ENCODE results near the gene ALDH4A1.

The ALDH4A1 gene

GRCh38 chr1:18869847-18870594, 32.3 kb downstream of the ALDH4A1 start:
- no peak overlapping the region for H3K4me3 ChIP-seq (ENCODE audit: low read depth, low read length)
- TF ChIP-seq, protein P1, sequence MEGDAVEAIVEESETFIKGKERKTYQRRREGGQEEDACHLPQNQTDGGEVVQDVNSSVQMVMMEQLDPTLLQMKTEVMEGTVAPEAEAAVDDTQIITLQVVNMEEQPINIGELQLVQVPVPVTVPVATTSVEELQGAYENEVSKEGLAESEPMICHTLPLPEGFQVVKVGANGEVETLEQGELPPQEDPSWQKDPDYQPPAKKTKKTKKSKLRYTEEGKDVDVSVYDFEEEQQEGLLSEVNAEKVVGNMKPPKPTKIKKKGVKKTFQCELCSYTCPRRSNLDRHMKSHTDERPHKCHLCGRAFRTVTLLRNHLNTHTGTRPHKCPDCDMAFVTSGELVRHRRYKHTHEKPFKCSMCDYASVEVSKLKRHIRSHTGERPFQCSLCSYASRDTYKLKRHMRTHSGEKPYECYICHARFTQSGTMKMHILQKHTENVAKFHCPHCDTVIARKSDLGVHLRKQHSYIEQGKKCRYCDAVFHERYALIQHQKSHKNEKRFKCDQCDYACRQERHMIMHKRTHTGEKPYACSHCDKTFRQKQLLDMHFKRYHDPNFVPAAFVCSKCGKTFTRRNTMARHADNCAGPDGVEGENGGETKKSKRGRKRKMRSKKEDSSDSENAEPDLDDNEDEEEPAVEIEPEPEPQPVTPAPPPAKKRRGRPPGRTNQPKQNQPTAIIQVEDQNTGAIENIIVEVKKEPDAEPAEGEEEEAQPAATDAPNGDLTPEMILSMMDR (conservative IDR thresholded peaks at IDR 0.05; ENCODE audit: low read depth, low read length), result no peak
- DNase-seq (ENCODE audit: low read depth), result no peak

DNA sequence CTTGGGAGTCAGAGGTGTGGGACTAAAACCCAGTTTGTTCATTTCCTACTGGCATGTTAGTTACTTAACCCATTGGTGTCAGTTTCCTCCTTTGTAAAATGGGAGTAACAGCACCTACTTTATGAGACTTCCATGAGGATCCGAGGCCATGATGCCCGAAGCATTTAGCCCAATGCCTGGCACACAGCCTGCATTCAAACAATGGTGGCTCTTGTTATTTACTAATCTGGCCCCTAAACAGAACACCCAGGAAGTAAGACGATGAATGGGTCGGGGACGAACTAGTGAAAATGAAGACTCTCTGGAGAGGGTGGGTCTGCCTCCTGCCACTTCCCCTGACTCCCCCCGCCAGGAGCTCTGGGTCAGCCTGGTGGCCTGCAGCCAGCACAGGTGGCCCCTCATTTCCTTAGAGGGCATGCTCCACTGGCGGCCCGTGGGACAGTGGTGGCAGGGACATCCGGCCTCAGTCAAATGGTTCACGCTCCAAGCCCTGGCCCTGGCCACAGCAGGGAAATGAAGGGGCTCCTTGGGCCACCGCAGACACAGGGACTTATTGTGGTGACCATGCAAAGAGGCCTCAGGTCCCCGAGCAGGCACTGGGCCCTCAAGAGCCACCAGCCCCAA, 33.4 kb downstream of the ALDH4A1 start:
- DNase-seq (ENCODE audit: low read depth), result no peak
- TF ChIP-seq, protein P1 (conservative IDR thresholded peaks at IDR 0.05; ENCODE audit: low read depth, low read length), result no peak
- no peak overlapping the region for H3K4me3 ChIP-seq (ENCODE audit: low read depth, low read length)

- H3K4me3 ChIP-seq (ENCODE audit: low read depth, low read length), result no peak overlapping the region
- DNase-seq (ENCODE audit: low read depth), result no peak
- TF ChIP-seq, protein P1 (conservative IDR thresholded peaks at IDR 0.05; ENCODE audit: low read depth, low read length), result no peak
Observed at GRCh38 chr1:18868354-18868753, 34.0 kb downstream of the ALDH4A1 start.

GRCh38 chr1:18866846-18867245, 35.5 kb downstream of the ALDH4A1 start:
- no peak overlapping the region for H3K4me3 ChIP-seq (ENCODE audit: low read depth, low read length)
- TF ChIP-seq, protein P1 (conservative IDR thresholded peaks at IDR 0.05; ENCODE audit: low read depth, low read length), result no peak
- no peak for DNase-seq (ENCODE audit: low read depth)

DNA sequence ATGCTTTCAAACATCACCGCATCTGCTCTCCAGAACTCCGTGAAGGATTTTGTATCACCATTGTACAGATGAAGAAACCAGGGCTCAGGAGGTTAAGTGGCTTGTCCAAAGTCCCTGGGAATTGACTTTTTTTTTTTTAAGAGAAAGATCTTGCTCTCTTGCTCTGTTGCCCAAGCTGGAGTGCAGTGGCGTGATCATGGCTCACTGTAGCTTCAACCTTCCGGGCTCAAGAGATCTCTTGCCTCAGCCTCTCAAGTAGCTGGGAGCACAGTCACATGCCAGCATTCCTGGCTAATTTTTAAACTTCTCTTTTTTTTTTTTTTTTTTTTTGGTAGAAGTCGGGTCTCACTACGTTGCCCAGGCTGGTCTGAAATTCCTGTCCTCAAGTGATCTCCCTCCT, 36.0 kb downstream of the ALDH4A1 start:
- H3K4me3 ChIP-seq (ENCODE audit: low read depth, low read length), result no peak overlapping the region
- TF ChIP-seq, protein P1 (conservative IDR thresholded peaks at IDR 0.05; ENCODE audit: low read depth, low read length), result no peak
- DNase-seq (ENCODE audit: low read depth), result no peak

- TF ChIP-seq, protein P1 (conservative IDR thresholded peaks at IDR 0.05; ENCODE audit: low read depth, low read length), result no peak
- no peak overlapping the region for H3K4me3 ChIP-seq (ENCODE audit: low read depth, low read length)
- DNase-seq (ENCODE audit: low read depth), result no peak
Observed at GRCh38 chr1:18865176-18865575, 37.2 kb downstream of the ALDH4A1 start.

- no peak for DNase-seq (ENCODE audit: low read depth)
- TF ChIP-seq, protein P1 (conservative IDR thresholded peaks at IDR 0.05; ENCODE audit: low read depth, low read length), result no peak
- H3K4me3 ChIP-seq (ENCODE audit: low read depth, low read length), result no peak overlapping the region
Observed at GRCh38 chr1:18861590-18861989, 40.8 kb downstream of the ALDH4A1 start.
